NOMO-1 treated with dmso at 0.1 percent for 144 hours (cell line): ENCODE results near the gene SLC13A3.

ENCODE experiments used
- DNase-seq: peaks from one replicate; lab custom pipeline; 2025; ENCODE audit not compliant: unreplicated experiment; lab: John Stamatoyannopoulos, UW

Gene SLC13A3

DNA sequence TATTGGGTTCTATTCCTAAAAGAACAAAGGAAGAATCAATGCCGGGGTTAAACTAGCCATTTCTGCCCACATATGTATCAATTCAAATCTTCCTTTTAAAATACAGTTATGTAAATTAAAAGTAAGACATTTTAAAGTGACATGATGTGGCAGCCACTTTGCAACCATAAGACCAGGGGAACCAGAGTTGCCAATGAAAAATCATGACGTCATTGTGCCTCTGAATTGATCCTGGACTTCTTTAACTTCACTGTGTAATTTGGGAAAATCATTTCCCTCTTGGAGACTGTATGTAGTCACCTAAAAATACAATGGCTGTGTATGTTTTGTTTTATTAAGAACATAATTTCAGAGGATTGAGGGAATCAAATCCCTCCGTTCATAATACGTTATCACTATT lies 42.2 kb downstream of the SLC13A3 start:
- no peak for DNase-seq

DNA sequence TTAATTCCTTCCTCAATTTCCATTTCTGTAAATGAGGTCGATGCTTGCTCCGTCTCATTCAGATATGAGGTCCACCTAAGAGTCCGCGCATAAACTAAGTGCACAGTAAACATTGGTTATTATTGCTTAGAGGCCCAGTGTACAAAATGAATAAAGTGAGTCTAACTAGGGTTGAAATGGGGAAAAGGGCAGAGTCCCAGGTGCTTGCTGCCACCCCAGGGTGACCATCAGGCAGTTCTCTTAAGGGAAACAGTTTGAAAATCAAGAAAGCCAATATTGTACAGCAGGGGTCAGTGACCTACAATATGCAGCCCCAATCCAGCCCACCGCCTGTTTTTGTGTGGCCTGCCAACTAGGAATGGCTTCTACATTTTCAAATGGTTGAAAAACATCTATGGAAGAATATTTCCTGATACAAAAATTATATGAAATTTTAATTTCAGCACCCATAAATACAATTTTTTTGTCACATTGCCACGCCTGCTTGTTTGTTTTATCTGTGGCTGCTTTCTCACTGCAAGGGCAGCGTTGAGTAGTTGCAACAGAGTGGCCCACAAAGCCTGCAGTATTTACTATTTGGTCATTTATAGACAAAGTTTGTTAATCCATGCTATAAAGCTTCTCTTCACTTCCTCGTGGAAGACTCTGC lies 43.3 kb downstream of the SLC13A3 start:
- DNase-seq, result no peak

DNA sequence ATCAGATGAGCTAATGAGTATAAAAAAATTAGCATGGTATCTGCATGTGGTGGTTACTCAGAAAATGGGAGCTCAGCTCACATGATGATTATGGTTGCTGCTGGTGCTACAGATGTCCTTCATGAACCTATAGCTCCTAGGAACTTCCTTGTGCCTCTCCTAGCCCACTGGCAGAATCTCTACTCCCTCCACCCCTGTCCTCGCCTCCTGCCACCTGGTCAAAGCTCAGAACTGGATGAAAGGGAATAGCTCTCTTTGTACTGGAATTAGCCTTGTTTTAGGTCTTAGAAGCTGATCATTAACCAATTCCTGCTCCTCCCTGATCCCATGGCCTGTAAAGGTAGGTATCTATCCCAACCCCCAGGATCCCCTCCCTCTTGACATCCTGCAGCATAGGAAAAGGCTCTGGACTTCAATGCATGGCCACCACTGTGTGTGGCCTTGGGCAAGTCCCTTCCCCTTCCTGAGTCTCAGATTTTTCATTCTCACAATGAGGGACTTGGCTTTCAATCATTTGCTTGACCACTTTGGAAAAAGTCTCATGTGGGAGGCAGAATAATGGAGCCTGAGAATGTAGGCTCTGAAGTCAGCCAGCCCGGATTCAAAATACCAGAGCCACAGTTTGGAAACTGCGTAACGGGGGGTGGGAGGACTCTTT lies 43.9 kb downstream of the SLC13A3 start:
- DNase-seq, result no peak

- no peak for DNase-seq
Observed at GRCh38 chr20:46606817-46607190, 44.5 kb downstream of the SLC13A3 start.

- DNase-seq, result no peak
Observed at GRCh38 chr20:46605978-46606816, 45.1 kb downstream of the SLC13A3 start.

- no peak for DNase-seq
Observed at GRCh38 chr20:46605181-46605580, 46.1 kb downstream of the SLC13A3 start.

GRCh38 chr20:46604551-46605133 lies 46.6 kb downstream of the SLC13A3 start:
- DNase-seq, result no peak

- DNase-seq, result no peak
Observed at GRCh38 chr20:46602429-46602828, 48.8 kb downstream of the SLC13A3 start.

GRCh38 chr20:46601603-46602122 lies 49.6 kb downstream of the SLC13A3 start:
- no peak for DNase-seq

DNA sequence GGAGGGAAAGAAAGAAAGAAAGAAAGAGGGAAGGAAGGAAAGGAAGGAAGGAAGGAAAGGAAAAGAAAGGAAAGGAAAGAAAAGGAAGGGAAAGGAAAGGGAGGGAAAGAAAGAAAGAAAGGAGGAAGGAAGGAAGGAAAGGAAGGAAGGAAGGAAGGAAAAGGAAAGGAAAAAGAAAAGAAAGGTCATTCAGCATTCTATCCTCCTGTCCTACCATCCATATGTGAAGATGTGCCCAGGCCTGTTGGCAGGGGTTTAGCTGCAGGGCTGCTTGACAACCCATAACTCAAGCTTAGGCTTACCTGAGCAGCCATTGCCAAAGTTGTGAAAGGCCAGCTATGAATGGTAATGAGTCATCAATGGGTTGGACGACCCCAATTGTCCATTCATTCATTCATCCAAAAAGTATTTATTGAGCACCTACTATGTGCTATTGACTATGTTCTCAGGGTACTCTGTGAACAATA lies 50.9 kb downstream of the SLC13A3 start:
- DNase-seq, result no peak

DNA sequence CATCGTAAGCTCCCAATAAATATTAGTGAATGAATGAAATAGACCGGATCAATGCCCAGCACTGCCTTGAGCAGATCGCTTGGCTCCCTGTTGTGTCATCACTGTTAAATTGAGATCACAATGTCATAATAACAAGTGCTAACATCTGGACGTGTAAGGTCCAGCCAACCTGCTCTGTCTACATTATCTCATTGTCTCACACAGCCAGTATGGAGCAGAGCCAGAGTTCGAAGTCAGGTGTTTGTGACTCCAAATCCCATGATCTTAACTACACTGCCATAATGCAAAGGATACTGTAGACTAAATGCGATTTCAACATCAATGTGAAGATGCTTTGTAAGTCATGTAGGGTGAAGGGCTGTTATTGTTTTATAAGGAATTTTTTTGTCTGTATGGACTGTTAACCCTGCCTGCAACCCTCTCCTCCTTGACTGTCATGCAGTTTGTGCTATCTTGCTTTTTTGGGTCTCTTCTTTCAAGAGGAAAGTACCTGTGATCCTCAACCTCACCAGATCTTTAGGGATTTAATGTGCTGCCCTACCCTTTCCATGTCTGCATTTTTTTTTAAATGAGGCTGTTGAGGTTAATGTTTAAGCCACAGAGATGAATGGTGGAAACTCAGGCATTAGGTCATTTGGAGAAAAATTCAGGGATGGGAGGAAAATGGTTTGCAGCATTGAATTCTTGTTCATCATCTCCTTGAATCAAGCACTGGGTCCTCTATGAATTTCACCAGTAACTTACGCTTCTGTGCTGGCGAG lies 51.9 kb downstream of the SLC13A3 start:
- no peak for DNase-seq

DNA sequence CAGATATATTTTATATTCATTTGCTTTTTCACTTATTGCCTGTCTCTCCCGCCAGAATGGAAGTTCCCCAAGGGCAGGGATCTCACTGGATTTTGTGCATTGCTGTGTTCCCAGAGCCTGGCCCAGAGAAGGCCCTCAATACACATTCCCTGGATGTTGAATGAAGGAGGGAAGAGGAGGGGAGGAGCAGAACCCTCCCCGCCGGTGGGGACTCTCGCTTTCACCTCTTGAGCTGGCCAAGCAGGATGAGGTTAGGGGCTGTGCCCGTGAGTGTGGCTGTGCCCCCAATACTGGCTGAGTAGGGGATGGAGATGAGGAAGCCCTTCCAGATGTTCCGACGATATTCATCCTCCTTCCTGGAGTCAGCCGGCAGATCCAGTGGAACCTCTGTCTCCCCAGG lies 55.3 kb downstream of the SLC13A3 start:
- no peak for DNase-seq

DNA sequence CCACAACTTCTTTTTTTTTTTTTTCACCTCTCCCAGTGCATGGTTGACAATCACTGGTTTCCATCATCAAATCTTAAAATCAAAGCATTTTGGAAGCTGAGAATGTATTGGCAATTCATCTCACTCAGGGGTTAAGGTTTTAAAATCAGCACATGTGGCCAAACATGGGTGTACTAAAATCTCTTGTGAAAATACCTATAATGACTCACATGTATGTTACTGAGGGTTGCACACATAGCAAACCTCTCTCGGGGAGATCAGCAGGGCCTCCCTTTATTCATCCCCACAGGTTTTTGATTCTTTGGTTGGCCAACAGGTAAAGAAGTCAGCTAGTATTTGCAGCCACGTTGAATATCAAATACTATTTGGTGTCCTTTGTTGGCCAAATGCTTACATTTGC lies 56.5 kb downstream of the SLC13A3 start:
- no peak for DNase-seq

- no peak for DNase-seq
Observed at GRCh38 chr20:46592580-46593362, 58.5 kb downstream of the SLC13A3 start.

- DNase-seq, result no peak
Observed at GRCh38 chr20:46590443-46590842, 60.8 kb downstream of the SLC13A3 start.

- DNase-seq, result no peak
Observed at GRCh38 chr20:46588532-46589511, 62.4 kb downstream of the SLC13A3 start.

DNA sequence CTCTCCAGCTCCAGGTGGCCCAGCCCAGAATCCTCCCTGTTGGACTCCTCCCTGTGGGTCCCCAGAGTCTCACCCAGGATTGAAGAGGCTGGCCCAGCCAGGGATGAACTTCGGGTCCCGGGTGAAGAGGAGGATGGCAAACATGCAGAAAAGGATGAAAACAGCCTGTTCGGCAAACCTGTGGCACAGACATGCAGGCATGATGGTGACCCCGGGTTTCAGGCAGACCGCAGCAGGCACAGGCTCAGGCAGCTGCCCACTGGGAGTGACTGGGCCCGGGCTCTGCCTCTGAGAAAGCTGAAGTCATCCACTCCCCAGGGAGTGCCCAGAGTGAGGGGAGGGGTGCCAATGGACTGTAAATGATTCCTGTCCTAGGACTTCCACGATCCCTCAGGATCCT lies 63.3 kb downstream of the SLC13A3 start:
- DNase-seq, result no peak

GRCh38 chr20:46586724-46587123 lies 64.5 kb downstream of the SLC13A3 start:
- DNase-seq, result no peak

DNA sequence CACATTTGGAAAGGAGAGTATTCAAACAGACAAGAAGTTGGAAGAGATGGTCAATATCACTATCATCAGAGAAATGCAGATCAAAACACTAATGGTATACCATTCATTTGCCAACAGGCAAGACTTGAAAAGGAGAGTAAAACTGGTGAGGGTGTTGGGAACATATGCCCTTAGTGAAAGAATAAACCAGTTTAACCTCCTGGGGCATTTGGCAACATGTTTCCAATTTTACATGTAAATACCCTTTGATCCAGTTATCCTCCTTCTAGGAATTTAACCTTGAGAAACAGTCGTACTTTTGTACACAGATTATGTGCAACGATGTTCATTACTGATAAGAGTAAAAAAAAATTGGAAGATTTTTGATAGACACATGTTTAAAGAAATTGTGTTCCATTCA lies 66.8 kb downstream of the SLC13A3 start:
- DNase-seq, result no peak
